ENCODE results near the gene PTPRR. TPM values are rescaled to one million over a fixed set of nuclear protein-coding genes. Genes with fewer than 3 reads are reported as not detected.

Gene PTPRR
- total RNA-seq, 1 donor: not detected

DNA sequence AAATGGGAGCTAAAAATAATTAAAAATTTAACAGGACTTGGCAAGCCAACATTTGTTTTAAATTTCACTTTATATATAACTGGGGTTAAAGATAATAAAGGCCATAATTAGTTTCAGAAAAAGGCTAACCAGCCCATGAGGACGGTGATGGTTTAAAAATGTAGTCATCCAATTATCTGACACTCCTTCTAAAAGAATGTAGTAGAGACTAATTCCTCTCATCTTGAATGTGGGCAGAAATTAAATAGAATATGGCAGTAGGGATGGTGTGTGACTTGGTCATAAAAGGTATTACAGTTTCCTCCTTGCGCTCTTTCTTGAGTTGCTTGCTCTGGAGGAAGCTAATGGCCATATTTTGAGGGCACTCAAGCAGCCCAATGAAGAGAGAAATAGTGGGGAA, 234.2 kb downstream of the PTPRR start:
- TF ChIP-seq, protein P1, sequence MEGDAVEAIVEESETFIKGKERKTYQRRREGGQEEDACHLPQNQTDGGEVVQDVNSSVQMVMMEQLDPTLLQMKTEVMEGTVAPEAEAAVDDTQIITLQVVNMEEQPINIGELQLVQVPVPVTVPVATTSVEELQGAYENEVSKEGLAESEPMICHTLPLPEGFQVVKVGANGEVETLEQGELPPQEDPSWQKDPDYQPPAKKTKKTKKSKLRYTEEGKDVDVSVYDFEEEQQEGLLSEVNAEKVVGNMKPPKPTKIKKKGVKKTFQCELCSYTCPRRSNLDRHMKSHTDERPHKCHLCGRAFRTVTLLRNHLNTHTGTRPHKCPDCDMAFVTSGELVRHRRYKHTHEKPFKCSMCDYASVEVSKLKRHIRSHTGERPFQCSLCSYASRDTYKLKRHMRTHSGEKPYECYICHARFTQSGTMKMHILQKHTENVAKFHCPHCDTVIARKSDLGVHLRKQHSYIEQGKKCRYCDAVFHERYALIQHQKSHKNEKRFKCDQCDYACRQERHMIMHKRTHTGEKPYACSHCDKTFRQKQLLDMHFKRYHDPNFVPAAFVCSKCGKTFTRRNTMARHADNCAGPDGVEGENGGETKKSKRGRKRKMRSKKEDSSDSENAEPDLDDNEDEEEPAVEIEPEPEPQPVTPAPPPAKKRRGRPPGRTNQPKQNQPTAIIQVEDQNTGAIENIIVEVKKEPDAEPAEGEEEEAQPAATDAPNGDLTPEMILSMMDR (IDR thresholded peaks at IDR 0.05; ENCODE audit: insufficient read depth, low read depth, low read length): no peak
- no peak overlapping the region for H3K4me3 ChIP-seq (ENCODE audit: low read depth, low read length)
- no peak for DNase-seq (ENCODE audit: low read depth)

DNA sequence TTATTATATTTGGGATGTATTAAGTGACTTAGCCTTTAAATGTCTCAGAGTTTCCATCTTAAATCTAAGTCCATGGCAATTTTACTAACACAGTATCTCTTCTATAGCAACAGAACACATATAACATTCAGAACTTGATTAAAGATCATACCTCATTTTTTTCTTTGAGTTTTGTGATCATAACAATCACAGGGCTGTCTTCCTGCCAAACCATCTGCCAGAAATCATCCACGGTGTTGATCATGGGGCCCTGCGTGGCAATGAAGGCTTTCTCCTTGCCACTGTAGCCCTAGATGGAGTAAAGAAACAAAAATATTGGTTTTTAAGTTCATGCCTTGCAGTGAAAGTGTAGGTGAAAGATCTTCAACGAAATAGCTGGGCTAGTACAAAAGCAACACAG, 236.6 kb downstream of the PTPRR start:
- TF ChIP-seq, protein P1 (IDR thresholded peaks at IDR 0.05; ENCODE audit: insufficient read depth, low read depth, low read length): no peak
- no peak for DNase-seq (ENCODE audit: low read depth)
- no peak overlapping the region for H3K4me3 ChIP-seq (ENCODE audit: low read depth, low read length)

DNA sequence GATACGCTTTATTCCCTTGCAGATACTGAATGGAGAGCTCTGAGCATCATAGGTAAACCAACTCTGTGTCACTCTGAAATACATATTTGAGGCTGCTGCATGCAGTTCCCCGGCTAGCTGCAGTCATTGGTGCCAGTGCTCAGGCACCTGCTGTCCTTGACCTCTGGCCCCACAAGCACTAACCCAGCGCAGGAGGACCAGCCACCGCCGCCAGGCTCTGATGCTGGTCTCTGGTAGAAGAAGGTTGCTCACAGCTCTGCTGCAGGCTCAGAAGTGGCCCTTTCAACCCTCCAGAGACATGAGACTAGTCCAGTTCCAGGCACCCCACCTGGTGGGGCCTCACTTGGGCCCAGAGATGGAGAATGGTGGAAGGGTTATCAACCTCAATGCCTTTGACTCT, 248.8 kb downstream of the PTPRR start:
- TF ChIP-seq, protein P1 (IDR thresholded peaks at IDR 0.05; ENCODE audit: insufficient read depth, low read depth, low read length): no peak
- DNase-seq (ENCODE audit: low read depth): no peak
- H3K4me3 ChIP-seq (ENCODE audit: low read depth, low read length): no peak overlapping the region

DNA sequence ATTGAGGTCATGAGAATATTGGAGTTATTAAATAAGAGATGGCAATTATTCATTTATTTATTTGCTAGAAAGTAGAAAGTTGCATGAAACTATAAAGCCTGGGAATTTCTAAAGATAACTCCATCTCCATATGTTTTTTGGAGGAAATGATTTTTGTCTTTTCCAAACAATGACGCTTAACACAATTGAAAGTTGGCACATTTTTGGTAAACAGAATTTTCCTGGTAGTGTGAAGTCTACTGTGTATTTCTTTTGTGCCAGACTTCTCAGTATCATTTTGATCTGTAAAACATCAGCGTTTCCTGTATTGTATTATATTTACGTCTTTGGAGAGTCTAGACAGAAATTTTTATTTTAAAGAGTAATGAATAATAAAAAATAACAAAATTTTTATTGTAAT, 249.6 kb downstream of the PTPRR start:
- TF ChIP-seq, protein P1 (IDR thresholded peaks at IDR 0.05; ENCODE audit: insufficient read depth, low read depth, low read length): no peak
- no peak for DNase-seq (ENCODE audit: low read depth)
- H3K4me3 ChIP-seq (ENCODE audit: low read depth, low read length): no peak overlapping the region

DNA sequence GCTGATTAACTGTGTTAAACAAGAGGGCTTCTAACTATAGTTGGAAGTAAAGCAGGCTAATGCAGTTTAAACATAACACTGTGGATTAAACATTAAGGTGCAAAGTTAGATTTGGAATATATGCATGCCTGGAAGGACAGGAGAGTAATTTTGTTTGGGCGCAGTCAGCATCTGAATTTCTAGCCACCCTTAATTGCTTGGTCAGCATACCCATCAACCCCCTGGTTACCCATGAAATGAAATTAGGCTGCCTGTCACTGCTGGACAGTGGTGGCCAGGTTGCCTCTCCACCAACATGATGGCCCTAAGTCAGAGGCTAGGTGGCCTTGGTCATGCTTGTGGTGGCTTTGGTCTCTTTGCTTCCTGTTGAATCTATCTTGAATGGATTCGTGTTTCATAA, 253.3 kb downstream of the PTPRR start:
- TF ChIP-seq, protein P1 (IDR thresholded peaks at IDR 0.05; ENCODE audit: insufficient read depth, low read depth, low read length): no peak
- no peak for DNase-seq (ENCODE audit: low read depth)
- H3K4me3 ChIP-seq (ENCODE audit: low read depth, low read length): no peak overlapping the region

DNA sequence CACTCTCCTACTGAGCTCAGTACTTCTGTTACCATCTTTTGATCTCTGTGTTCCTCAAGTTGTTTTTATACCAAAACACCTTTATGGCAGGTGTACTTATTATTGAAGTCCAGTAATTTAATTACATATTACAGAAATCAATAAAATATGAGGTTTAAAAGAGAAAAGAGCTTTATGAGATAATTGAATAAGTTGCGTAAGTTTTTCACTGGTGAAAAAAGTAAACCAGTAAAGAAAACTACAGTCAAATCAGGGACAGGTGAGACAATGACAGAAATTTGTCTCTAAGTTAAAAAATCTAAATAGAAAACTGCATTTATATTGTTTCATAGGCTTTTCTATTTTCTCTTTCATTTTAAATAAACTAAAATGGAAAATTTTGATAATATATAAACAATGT, 254.2 kb downstream of the PTPRR start:
- DNase-seq (ENCODE audit: low read depth): no peak
- no peak overlapping the region for H3K4me3 ChIP-seq (ENCODE audit: low read depth, low read length)
- TF ChIP-seq, protein P1 (IDR thresholded peaks at IDR 0.05; ENCODE audit: insufficient read depth, low read depth, low read length): no peak

DNA sequence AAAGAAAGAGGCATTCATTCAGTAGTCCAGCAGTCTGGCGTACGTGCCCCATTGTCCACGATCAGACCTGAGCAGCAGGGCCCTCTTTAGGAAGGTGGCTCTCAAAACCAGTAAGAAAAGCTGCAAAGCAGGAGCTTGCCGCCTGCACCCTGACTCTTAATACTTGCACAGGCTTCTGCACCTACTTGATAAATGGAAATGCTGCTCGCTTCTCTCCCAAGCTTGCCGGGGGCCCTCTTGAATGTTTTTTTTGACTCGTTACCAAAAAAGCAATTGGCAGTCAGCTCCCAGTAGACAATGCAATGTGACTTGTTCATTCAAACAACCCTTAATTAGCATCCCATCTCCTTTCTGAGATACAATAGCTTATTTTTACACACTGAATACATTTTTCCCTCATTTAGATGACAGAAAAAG, 256.1 kb downstream of the PTPRR start:
- H3K4me3 ChIP-seq (ENCODE audit: low read depth, low read length): no peak overlapping the region
- TF ChIP-seq, protein P1 (IDR thresholded peaks at IDR 0.05; ENCODE audit: insufficient read depth, low read depth, low read length): no peak
- DNase-seq (ENCODE audit: low read depth): no peak

Data from fibroblast of villous mesenchyme (primary cell).